Glutamatergic neuron (in vitro differentiated cells): ENCODE results near the gene AVPI1. TPM values are rescaled to one million over a fixed set of nuclear protein-coding genes. Genes with fewer than 3 reads are reported as not detected.

ENCODE experiments used
- DNase-seq: peaks from one replicate; pipeline ENCODE4 v3.0.0; 2022
- H3K27ac Mint-ChIP-seq: one replicate; pipeline ENCODE4 v1.8.0; 2020; ENCODE audit warnings: mild to moderate bottlenecking, mixed read lengths, inconsistent platforms; ENCODE audit not compliant: unreplicated experiment
- H3K27me3 Mint-ChIP-seq: one replicate; pipeline ENCODE4 v1.8.0; 2020; ENCODE audit warnings: mild to moderate bottlenecking, moderate library complexity, mixed read lengths, inconsistent platforms; ENCODE audit not compliant: unreplicated experiment
- H3K36me3 Mint-ChIP-seq: one replicate; pipeline ENCODE4 v1.8.0; 2020; ENCODE audit warnings: mild to moderate bottlenecking, mixed read lengths, inconsistent platforms; ENCODE audit not compliant: unreplicated experiment
- H3K4me1 Mint-ChIP-seq: one replicate; pipeline ENCODE4 v1.8.0; 2020; ENCODE audit warnings: mild to moderate bottlenecking, low read depth, mixed read lengths, inconsistent platforms; ENCODE audit not compliant: unreplicated experiment
- H3K4me3 Mint-ChIP-seq: one replicate; pipeline ENCODE4 v1.8.0; 2020; ENCODE audit warnings: mild to moderate bottlenecking, mixed read lengths, inconsistent platforms; ENCODE audit not compliant: unreplicated experiment
- H3K9me3 Mint-ChIP-seq: one replicate; pipeline ENCODE4 v1.8.0; 2020; ENCODE audit warnings: mild to moderate bottlenecking, moderate library complexity, mixed read lengths, inconsistent platforms; ENCODE audit not compliant: unreplicated experiment
- CTCF ChIP-seq: fragments of 200-600 bp; sonication (generic); IDR thresholded peaks from one replicate; pipeline ENCODE4 v1.5.0; 2021; ENCODE audit not compliant: partially characterized antibody, unreplicated experiment
- total RNA-seq: library from RNA; stranded (reverse); fragmentation: NEBNext Ultra II Directional; extraction: Animal tissue kit (Norgen Biotek cat#: 25700); gene quantifications from one replicate; pipeline ENCODE4 v1.2.1, GENCODE V29; 2021; ENCODE audit not compliant: unreplicated experiment

The AVPI1 gene
- total RNA-seq, 1 donor from 2014 or later: 4.5 TPM

GRCh38 chr10:97669571-97669970 lies 17.5 kb downstream of the AVPI1 start:
- H3K4me1 Mint-ChIP-seq: no peaks in the 10 kb centered on the region
- no peak for TF ChIP-seq CTCF
- H3K27ac Mint-ChIP-seq: no peak overlapping the region
- DNase-seq: no peak
- no peaks in the 10 kb centered on the region for H3K9me3 Mint-ChIP-seq
- H3K4me3 Mint-ChIP-seq: no peak overlapping the region
- H3K27me3 Mint-ChIP-seq: peaks cover 2% of the 10 kb centered on the region
- H3K36me3 Mint-ChIP-seq: no peaks in the 10 kb centered on the region

GRCh38 chr10:97667463-97667862 lies 19.6 kb downstream of the AVPI1 start:
- H3K36me3 Mint-ChIP-seq: peaks cover 5% of the 10 kb centered on the region
- H3K27me3 Mint-ChIP-seq: peaks cover 2% of the 10 kb centered on the region
- no peak for TF ChIP-seq CTCF
- no peak for DNase-seq
- no peak overlapping the region for H3K27ac Mint-ChIP-seq
- no peak overlapping the region for H3K4me3 Mint-ChIP-seq
- H3K9me3 Mint-ChIP-seq: no peaks in the 10 kb centered on the region
- H3K4me1 Mint-ChIP-seq: no peaks in the 10 kb centered on the region

- H3K27me3 Mint-ChIP-seq: peaks cover 2% of the 10 kb centered on the region
- no peak overlapping the region for H3K4me3 Mint-ChIP-seq
- DNase-seq: no peak
- H3K27ac Mint-ChIP-seq: no peak overlapping the region
- peaks cover 5% of the 10 kb centered on the region for H3K36me3 Mint-ChIP-seq
- no peaks in the 10 kb centered on the region for H3K9me3 Mint-ChIP-seq
- H3K4me1 Mint-ChIP-seq: no peaks in the 10 kb centered on the region
- no peak for TF ChIP-seq CTCF
Measured at GRCh38 chr10:97666992-97667391, 20.0 kb downstream of the AVPI1 start.

DNA sequence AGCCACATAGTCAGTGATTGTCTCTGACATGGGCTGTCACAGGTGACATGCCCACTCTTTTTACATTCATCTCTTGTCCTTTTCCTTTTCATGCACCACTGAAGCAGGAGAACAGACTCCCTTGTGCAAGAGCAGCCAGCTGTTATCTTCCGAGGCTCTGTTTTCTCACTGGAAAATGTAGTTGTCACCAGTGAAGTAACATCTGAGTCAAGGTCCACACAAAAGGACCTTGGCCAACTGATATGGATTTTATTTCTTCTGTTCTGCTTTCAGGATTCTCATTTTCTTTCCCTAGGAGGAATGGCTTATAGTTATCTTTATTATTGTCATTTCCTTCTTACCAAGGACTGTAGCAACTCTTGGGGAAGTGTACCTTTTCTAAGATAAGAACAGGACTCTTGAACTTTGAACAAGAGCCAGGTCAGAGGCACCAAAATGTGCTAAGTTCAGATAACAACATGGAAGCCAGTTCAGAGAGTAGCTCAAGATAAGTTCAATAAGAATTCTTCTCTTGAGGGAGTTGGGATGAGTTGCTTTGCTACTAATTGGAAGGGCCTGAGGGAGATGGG lies 22.7 kb downstream of the AVPI1 start:
- DNase-seq: no peak
- H3K27ac Mint-ChIP-seq: no peak overlapping the region
- H3K4me1 Mint-ChIP-seq: peaks cover 5% of the 10 kb centered on the region
- H3K4me3 Mint-ChIP-seq: no peak overlapping the region
- no peaks in the 10 kb centered on the region for H3K9me3 Mint-ChIP-seq
- H3K27me3 Mint-ChIP-seq: peaks cover 4% of the 10 kb centered on the region
- peaks cover 5% of the 10 kb centered on the region for H3K36me3 Mint-ChIP-seq
- no peak for TF ChIP-seq CTCF

DNA sequence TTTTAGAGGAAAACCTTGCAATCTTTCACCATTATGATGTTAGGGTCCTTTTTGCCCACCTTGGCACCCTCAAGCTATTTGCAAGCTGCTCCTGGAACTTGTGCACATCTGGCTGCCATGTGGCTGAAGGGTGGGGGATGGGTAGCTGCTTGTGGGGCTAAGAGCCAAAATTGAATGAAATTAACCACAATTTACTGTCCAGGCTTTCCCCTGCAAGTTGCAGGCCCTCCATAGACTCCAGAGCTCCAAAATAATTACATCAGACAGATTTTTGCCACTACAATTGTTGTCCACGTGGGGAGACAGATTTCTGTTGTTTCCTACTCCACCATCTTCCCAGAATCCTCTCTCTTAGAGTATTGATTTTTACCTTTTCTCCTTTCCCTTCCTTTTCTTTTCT lies 27.5 kb downstream of the AVPI1 start:
- Mint-ChIP-seq H3K9me3 (no peaks in the 10 kb centered on the region), H3K4me1 (peaks cover 7% of the 10 kb centered on the region), H3K36me3 (peaks cover 5% of the 10 kb centered on the region), H3K27ac (peak overlapping the region; percentile 78), H3K4me3 (no peak overlapping the region), H3K27me3 (peaks cover 4% of the 10 kb centered on the region)
- TF ChIP-seq CTCF: no peak
- DNase-seq: no peak
